ENCODE results near the gene AATK.
"Not testable (repeated sequence)": the region's sequence is repeated elsewhere in the genome, so short reads cannot be mapped to it uniquely, and the experiment has no call there.

Gene AATK

GRCh38 chr17:81084680-81085419 lies 81.2 kb downstream of the AATK start:
- no peak for DNase-seq

DNA sequence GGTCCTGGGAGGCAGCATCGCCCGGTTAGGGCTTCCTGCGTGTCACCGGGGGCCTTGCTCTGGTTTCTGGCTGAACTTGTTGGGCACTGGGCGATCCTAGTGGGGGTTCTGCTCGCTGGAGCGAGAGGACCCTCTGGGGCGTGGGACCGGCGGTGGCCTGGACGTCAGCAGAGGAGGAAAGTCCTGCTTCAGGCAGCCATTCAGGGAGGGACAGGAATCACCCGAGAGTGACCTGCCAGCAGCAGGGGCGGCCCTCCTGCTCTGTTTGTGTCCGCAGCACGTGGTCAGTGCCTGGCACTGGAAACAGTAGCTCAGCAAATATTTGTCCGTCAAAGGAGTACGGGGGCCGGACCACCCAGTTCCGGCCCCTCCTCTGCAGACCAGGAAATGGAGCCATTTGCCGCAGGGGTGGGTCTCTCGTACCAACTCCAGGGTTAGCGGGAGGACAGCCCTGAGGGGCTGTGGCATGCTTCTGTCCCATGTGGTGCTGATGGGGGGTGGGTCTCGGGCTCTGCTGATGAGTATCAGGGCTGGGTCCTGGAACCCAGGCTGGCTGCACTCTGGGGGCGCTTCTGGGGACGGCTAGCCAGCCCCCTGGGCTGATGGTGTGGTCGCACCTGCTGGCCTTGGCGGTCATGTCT lies 82.8 kb downstream of the AATK start:
- no peak for DNase-seq

- DNase-seq = no peak
Measured at GRCh38 chr17:81082177-81083073, 83.6 kb downstream of the AATK start.

- no peak for DNase-seq
Measured at GRCh38 chr17:81081222-81082176, 84.5 kb downstream of the AATK start.

DNA sequence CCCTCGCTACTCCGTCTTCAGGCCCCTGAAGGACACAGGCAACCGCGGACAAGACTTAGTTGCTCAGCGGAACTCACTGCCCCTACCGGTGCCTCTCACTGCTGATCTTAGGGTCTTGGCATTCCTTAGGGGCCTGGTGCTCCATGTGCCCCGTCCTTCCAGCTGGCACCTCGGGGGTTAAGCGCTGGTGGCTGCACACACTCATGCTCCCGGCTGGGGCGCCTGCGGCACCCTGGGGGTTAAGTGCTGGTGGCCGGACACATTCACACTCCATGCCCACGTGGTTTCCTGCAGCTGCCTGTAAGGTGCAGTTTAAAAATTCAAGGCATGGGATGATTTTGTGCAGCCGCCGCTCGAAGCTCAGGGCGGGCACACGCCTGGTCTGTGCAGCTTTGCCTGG lies 86.0 kb downstream of the AATK start:
- DNase-seq = no peak

DNA sequence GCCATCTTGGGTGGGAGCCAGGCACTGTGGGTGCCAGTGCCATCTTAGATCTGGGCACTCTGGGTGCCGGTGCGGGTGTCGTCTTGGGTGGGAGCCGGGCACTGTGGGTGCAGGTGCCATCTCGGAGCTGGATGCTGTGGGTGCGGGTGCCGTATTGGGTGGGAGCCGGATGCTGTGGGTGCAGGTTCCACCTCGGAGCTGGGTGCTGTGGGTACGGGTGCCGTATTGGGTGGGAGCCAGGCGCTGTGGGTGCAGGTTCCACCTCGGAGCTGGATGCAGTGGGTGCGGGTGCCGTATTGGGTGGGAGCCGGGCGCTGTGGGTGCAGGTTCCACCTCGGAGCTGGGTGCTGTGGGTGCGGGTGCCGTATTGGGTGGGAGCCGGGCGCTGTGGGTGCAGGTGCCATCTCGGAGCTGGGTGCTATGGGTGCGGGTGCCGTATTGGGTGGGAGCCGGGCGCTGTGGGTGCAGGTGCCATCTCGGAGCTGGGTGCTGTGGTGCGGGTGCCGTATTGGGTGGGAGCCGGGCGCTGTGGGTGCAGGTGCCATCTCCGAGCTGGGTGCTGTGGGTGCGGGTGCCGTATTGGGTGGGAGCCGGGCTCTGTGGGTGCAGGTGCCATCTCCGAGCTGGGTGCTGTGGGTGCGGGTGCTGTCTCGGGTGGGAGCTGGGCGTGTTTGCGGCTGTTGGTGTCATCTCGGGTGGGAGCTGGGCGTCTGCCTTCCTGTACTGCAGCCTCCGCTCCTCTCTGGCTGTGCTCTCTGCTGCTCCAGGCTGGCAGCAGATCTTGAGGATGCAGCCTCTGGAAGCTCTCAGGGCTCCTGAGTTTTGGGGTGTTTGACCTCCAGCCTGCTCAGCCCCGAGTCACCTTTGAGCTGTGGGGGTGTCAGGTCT lies 87.8 kb downstream of the AATK start:
- not testable (repeated sequence) for DNase-seq

GRCh38 chr17:81076141-81076679 lies 89.8 kb downstream of the AATK start:
- DNase-seq = no peak

- no peak for DNase-seq
Measured at GRCh38 chr17:81075307-81075706, 90.7 kb downstream of the AATK start.

DNA sequence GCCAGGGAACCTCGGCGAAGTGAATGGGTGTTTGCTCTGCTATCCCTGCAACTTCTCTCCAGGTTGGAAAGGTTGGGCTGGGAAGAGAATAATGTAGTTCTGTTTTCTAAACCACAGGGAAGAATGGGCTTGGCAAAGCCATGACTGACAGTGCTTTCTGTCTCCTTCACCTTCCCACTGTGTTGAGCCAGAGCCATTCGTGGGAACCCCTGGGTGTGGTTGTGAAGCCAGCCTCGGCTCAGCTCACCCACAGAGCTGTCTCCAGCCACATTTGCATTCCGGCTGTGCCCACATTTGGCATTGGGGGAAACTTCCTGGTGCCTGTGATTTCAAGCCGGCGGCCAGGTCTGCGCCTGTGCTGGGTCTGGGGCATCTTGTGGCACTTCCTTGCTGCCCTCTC lies 91.1 kb downstream of the AATK start:
- DNase-seq = no peak

DNA sequence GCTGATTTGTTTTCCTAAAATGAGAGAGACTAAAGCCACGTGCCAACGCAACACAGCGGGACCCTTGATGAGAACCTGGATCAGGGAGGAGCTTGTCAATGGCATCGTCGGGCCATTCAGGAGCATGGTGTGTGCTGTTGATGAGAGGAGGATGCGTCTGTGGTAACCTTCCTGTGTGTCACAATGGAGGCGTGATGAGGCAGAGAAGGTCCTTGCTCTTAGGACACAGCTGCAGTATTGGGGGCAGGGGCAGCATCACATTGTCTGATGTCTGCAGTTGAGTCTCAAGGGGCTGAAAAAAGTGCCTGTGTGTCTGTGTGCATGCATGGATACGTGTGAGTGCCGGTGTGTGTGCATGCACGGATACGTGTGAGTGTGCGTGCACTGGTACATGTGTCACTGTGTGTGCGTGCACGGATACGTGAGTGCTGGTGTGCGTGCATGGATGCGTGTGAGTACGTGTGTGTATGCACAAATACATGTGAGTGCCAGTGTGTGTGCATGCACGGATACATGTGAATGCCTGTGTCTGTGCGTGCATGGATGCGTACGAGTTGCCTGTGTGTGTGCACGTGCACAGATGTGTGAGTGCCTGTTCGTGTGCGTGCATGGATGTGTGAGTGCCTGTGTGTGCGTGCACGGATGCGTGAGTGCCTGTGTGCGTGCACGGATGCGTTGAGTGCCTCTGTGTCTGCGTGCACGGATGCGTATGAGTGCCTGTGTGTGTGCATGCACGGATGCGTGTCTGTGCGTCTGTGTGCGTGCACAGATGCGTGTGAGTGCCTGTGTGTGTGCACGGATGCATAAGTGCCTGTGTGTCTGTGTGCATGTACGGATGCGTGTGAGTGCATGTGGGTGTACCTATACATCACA lies 91.8 kb downstream of the AATK start:
- no peak for DNase-seq

DNA sequence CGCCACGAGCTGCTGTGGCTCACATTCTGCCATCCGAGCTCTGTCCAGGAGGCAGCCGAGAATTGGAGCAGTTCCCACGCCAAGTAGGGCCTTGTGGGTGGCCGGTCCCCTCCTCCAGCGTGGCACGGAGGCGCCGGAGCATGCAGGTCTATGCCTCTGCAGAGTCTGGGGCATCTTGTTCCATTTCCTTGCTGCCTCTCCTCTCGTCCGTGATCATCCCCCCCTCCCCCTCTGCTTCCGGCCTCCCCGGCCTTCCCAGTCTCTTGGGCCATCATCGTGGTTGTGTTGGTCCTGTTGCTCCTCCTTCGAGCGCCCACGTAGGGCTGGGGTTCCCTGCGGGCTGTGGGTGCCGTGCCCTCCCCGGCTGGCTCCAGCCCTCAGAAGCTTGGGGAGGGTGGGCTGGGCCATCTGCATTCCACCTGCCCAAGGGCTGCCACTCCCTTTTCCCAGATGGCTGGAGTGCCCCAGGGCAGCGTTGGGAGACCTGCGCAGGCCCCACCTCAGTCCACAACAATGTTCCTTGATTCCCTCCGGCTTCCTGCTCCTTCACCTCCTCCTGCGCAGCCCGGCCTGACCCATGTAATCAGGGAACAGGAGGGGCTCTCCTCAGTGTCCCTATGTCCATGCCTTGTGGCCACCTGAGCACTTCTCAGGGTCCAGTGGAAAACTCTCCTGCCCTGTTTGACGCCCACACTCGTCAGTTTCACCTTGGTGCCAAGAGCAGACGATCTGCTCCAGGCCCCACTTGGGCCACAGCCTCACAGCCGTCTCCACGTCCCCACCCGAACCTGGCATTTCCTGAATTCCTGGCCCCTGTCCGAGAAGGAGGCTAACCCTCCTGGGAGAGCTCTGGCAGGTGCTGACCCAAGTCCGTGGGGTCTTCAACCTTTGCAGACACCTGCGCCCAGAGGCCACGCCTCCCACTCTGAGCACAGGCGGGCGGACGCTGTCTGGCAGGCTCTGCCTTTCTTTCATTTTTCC lies 94.0 kb downstream of the AATK start:
- DNase-seq = no peak

DNA sequence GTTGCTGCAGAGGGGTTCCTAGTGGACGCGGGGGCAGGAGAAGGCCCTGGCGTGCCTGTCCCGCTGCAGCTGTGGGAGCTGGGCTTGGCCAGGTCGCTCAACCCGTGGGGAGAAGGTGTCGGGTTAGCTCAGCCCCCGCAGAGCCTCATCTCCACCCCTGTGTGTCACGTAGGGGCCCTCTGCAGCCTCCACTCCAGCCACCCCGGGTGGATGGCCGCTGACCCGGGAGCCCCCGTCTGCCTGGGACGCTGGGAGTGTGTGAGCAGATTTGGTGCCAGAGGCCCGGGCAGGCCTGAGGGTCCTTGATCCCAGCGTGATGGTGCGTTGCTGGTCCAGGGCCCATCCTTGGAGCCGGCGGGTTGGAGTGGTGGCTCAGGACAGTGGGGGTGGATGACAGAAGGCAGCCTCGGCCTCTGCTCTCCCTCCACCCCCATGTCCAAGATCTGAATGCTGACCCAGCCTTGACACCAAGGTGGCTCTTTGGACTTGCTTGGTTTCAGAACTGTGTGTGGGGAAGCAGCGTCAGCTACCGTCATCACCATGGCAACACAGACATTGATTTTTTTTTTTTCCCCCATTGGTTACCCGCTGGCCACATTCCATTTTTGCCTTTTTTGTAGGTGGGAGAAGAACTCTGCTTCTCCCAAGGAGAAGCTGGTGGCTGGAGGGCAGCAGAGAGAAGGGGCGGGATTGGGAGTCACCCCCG lies 95.3 kb downstream of the AATK start:
- no peak for DNase-seq

- DNase-seq = no peak
Measured at GRCh38 chr17:81069135-81069645, 96.8 kb downstream of the AATK start.

- DNase-seq = no peak
Measured at GRCh38 chr17:81068411-81069134, 97.4 kb downstream of the AATK start.

DNA sequence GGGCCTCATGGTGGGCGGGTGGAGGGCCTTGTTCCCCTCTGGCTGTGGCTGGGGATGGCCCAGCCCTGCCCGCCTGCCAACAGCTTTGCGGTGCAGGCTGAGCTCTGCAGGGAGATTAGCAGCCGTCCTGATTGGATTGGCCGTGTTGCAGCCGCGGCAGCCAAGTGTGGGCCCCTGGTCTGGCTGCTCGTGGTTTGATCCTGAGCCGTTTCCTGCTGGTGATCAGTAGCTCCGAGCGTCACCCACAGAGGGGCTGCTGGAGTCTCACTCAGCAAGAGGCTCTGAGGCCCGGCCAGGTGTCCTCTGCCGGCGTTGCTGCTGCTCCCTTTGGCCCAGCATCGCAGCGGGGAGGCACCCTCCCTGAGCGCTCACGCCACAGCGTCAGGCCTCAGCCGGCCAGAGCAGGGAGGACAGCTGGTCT lies 98.6 kb downstream of the AATK start:
- no peak for DNase-seq
